NCI-H2029 treated with DMSO at 0.1 percent for 48 hours (cell line): ENCODE measurements around the gene KIF3C.
"Not testable (repeated sequence)": the region's sequence is repeated elsewhere in the genome, so short reads cannot be mapped to it uniquely, and the experiment has no call there.

Experiments used
- DNase-seq: peaks from one replicate; lab custom pipeline; 2025; lab: John Stamatoyannopoulos, UW

The KIF3C gene

GRCh38 chr2:25915944-25916772 is 66.1 kb downstream of the KIF3C start:
- DNase-seq: not testable (repeated sequence)

DNA sequence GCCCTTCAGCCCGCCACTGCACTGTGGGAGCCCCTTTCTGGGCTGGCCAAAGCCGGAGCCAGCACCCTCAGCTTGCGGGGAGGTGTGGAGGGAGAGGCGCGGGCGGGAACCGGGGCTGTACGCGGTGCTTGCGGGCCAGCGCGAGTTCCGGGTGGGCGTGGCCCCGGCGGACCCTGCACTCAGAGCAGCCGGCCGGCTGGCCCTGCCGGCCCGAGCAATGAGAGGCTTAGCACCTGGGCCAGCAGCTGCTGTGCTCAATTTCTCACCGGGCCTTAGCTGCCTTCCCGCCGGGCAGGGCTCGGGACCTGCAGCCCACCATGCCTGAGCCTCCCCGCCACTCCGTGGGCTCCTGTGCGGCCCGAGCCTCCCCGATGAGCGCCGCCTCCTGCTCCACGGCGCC is 66.9 kb downstream of the KIF3C start:
- DNase-seq: not testable (repeated sequence)

DNA sequence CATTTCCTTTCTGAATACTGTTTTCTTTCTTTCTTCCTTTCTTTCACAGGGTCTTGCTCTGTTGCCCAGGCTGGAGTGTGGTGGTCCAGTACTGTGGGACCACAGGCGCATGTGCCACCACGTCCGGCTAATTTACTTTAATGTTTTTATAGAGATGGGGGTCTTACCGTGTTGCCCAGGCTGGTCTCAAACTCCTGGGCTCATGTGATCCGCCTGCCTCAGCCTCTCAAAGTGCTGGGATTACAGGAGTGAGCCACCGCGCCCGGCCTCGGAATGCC is 68.7 kb downstream of the KIF3C start:
- not testable (repeated sequence) for DNase-seq

DNA sequence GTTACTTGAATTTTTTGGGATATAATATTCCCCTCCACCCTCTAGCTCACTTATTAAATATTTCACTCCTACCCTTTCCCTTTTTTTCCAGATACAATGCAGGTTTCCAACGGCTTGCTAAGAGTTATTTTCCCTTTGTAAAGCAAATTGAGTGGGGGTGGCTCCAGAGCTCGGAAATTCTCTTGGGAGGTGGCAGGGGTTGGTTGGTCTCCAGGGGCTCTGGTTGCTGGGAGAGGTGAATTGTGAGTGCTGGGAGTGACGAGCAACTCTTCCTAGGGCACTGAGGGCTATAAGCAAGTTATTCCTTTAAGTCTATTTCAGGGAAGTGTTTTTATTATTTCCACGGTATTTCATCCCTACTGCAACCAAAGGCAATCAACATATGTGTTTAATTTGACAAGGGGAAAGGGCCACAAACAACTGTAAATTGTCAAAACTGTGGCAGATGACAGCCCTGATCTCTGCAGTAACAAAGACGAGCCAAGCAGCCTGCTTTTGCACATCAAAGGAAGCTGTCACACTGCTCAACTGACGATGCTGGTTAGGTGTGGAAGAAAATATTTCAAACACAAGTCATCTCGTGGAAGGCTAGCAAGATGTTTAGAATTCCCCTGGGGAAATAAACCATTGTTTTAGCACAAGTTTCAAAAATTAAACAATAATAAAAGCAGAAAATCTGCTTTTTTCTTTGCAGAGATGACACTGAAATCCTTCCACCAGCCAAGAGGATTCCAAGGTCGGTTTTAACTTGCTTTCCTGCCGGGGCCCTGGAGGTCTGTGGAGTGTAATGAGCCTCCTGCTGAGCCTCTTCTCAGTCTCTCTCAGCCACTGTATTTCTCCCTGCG is 69.2 kb downstream of the KIF3C start:
- no peak for DNase-seq

- not testable (repeated sequence) for DNase-seq
Measured at GRCh38 chr2:25909574-25909973, 72.7 kb downstream of the KIF3C start.

DNA sequence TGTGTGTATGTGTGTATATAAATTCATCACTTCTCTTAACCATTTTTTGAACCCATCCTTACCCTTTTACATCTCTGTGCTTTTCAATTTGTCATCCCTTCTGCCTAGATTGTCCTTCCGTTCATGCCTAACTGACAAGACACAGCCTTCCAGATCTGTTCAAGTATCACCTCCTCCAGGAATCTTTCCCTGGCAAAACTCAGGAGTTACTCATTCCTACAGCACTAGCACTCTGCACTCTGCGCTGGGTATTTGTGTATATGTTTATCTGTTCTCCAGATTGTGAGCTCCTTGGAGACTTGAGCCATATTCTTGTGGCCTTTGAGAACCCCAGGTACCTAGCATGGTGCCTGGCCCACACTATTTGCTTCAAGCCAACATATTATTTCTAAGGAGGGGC is 77.2 kb downstream of the KIF3C start:
- DNase-seq: no peak

GRCh38 chr2:25903216-25903776 is 79.0 kb downstream of the KIF3C start:
- no peak for DNase-seq

DNA sequence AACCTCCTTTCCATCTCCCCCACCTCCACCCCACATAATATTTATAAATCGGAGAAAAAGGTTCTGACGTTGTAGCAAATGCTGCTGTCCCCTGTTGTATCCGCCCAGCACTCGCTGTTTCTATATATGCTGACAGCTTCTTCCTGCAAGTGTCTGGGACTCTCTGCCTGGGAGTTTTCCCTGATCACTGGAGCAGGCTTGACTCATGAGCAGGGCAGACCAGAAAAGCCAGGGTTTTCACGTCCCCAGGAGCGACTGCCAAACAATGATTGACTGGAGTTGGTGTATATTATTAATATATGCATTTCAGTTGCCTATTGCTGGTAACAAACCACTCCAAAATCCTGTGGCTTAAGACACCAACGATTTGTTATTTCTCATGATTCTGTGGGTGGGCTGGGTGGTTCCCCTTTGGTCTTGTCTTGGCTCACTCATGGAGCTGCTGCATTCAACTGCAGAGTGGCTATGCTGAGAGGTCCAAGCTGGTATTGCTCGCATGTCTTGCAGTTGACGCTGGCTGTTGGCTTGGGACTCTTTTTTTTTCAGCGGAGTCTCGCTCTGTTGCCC is 82.8 kb downstream of the KIF3C start:
- no peak for DNase-seq

GRCh38 chr2:25897506-25897905 is 84.8 kb downstream of the KIF3C start:
- DNase-seq: no peak

- DNase-seq: not testable (repeated sequence)
Measured at GRCh38 chr2:25896308-25896707, 86.0 kb downstream of the KIF3C start.

DNA sequence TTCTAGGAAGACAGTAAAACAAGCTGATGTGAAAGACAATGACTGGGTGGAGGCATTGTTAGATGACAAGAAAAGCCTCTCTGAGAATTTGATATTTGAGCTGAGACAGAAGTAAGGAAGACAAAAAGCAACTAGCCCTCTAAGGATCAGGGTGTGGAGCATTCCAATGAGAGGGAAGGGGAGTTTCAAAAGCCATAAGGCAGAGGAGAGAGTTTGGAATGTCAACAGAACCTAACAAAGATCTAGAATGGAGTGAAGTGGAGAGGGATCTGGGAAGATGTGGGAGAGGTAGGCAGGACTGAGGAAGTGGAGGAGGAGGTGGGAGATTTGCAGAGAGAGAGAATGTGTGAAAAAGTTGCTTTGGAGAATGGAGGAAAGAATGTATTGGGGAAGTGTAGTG is 86.7 kb downstream of the KIF3C start:
- DNase-seq: no peak

GRCh38 chr2:25895018-25895417 is 87.3 kb downstream of the KIF3C start:
- no peak for DNase-seq

DNA sequence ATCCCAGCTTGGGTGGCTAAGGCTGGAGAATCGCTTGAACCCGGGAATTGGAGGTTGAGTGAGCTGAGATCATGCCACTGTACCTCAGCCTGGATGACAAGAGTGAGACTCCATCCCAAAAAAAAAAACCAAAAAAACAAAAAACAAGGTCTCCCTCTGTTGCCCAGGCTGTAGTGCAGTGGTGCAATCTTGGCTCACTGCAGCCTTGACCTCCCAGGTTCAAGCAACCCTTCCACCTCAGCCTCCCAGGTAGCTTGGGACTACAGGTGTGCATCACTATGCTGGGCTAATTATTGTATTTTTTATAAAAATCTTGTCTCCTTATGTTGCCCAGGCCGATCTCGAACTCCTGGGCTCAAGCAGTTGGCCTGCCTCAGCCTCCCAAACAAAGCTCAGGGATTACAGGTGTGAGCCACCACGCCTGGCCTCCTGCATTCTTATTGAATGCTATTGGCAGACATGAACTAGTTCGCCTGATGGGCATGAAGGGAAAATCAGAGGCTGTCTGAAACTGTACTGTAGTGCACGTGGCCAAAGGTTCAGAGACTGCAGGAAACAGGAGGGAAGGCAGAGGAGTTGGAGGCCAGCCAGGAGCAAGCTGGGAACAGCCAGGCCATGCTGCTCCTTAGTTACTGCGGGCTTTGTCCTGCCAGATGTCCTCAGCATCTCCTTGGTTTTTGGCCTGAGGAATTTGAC is 88.0 kb downstream of the KIF3C start:
- peak; percentile 1 for DNase-seq

GRCh38 chr2:25891672-25892071 is 90.6 kb downstream of the KIF3C start:
- no peak for DNase-seq

DNA sequence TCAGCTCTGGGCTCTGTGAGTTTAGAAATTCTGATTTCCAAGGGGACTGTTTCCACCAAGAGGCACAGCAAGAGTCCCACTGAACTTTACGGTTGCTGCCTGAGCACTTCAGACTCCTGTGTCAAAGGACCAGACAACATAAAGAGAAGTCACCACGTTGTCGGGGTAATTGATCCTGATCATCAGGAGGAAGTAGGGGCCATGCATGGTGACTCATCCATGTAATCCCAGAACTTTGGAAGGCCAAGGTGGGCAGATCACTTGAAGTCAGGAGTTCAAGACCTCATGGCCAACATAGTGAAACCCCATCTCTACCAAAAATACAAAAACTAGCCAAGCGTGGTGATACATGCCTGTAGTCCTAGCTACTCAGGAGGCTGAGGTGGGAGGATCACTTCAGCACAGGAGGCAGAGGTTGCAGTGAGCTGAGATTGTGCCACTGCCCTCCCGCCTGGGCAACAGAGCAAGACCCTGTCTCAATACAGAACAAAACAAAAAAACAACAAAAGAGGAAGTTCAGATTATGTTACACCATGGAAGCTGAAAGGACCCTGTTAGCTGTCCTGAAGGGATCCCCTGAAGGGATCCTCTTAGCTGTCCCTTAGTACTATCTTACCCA is 94.6 kb downstream of the KIF3C start:
- no peak for DNase-seq

DNA sequence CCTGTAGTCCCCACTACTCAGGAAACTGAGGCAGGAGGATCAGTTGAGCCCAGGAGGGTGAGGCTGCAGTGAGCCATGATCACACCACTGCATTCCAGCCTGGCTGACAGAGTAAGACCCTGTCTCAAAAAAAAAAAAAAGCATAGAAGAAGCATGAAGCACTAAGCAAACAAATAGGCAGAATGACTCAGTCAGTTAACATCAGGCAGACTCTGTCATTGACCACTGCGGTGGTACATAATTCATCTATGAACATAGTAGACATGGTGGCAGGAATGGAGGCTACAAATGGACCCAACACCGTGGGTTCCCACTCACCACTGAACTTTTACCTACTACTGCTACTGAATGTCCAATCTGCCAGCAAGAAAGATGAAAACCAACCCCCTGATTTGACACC is 96.4 kb downstream of the KIF3C start:
- no peak for DNase-seq

DNA sequence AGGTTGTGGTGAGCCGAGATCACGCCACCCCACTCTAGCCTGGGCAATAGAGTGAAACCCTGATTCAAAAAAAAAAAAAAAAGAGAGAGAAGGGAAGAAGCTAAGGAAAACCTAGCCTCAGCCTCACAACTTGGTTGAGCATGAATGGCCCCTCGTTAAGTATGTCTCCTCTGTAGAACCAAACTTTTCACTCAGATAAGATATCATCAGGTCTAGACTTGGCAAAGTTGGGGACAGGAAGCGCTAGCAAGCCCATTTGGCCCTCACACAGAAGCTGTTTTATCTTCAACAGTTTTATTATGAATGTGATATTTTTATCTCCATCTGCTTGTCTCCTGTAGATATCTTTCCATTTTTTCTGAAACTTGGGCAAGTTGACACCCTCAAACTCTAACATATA is 100.5 kb downstream of the KIF3C start:
- DNase-seq: no peak

DNA sequence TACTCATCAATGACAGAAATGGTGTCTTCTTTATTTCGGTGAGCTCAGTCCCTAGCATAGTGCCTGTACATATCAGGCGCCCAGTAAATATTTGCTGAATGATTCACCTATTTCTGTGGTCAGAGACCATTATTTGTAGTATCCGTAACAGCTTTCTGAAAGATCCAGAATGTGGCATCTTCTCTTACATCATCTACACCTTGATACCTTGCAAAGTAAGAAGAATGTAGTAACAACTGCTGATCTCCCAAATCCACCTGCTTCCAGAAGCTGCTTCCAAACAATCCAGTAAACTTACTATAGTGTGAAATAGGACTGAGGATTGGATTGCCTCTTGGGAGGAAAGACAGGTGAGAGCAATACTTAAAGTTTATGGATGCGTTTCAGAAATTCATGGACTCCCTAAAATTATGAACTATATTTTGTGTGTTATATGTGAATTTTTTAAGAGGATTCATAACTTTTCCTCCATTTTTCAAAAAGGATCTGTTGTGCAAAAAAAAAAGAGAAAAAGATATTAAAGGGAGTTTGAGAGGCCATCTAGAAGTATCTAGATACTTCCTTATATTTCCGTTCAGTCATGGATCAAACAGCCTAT is 103.1 kb downstream of the KIF3C start:
- no peak for DNase-seq

- DNase-seq: peak; percentile 73
Measured at GRCh38 chr2:25878361-25879132, 103.8 kb downstream of the KIF3C start, which contains the start of gene ASXL2. ASXL2 (minus strand) TSS chr2:25878487; CDS start chr2:25878222, 265 bp downstream.
